ENCODE measurements around the gene SRPRB. TPM values are rescaled to one million over a fixed set of nuclear protein-coding genes. Genes with fewer than 3 reads are reported as not detected.

The SRPRB gene
- total and polyA plus RNA-seq, 9 of the 15 experiments (the other 6 are each of a cell fraction or from before 2014, with no cell fraction given), result 29.5 to 66.0 (median 41.4) TPM

DNA sequence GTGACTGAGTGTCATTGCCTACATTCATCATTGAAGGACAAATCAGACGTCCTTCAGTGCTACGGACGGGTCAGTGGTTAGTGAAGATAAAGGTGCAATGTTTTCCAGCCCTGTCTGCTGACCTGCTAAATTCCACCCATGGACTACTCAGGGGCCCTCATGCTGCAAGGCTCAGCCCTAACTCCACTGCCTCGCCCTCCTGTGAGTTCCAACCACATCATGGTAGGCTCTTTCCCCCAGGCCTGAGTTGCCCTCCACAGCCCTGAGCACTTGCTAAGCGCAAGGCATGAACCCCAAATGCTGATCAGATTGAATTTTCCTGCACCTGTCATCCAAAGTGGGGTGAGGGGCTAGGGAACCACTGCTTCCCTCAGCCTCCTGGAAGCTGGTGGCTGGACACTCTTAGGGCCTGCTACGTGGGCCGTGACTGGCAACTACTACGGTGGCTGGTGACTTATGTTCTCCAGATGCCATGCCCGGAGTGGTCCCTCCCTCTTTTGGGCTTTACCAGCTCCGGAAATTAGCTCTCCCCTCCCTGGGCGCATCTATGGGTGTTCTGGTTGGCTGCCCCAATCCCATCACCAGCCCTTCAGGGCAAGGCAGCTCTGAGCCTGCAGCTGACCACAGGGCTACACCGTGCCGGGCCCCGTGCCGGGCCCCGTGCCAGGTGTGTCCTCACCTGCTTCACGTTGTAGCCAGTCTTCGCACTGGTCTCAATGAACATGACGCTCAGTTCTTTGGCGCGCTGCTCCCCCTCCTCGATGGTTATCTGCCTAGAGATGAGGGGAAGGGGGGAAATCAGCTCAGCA, 32.1 kb downstream of the SRPRB start:
- intact Hi-C loops (cut with micrococcal nuclease), result no loop called here
- Histone ChIP-seq H2AFZ (ENCODE audit: low read depth, low read length) (no peak overlapping the region), H3K79me2 (ENCODE audit: control insufficient read depth, insufficient read depth, low read length) (no peaks in the 10 kb centered on the region), H3K9me1 (ENCODE audit: control insufficient read depth, insufficient read depth, low read length) (no peaks in the 10 kb centered on the region), H3K27ac (ENCODE audit: extremely low read depth, low read depth, low read length) (no peak overlapping the region), H3K27me3 (ENCODE audit: control insufficient read depth in 2 of 2, insufficient read depth in 2 of 2, low read length in 2 of 2) (no peaks in the 10 kb centered on the region), H3K9ac (ENCODE audit: insufficient read depth in 1 of 2, low read depth in 2 of 2, low read length in 2 of 2) (no peak overlapping the region), H3K4me3 (no peak overlapping the region), H3K36me3 (ENCODE audit: control insufficient read depth, insufficient read depth, low read length) (no peaks in the 10 kb centered on the region), H3K4me2 (ENCODE audit: insufficient read depth, low read length) (no peak overlapping the region), H3K4me1 (replicated peaks in 1 of 2; ENCODE audit: control insufficient read depth in 2 of 2, insufficient read depth in 2 of 2, low read length in 2 of 2) (peaks cover 0 to 9% of the 10 kb centered on the region in 2 experiments; a peak in 1 of 5 replicates), H4K20me1 (replicated peaks; ENCODE audit: control insufficient read depth, insufficient read depth, low read length) (no peaks in the 10 kb centered on the region), H3K9me3 (replicated peaks; ENCODE audit: control insufficient read depth, insufficient read depth, low read depth, low read length) (no peaks in the 10 kb centered on the region)
- TF ChIP-seq MTA2 (IDR thresholded peaks at IDR 0.05; ENCODE audit: low read depth) (no peak), TGIF2 (CRISPR knock-in tag; IDR thresholded peaks at IDR 0.05) (no peak)
- DNase-seq (ENCODE audit: extremely low read depth in 1 of 4, low spot score in 3 of 4) (no peak), ATAC-seq (no peak), FAIRE-seq (no peak)
- in situ Hi-C loops (cut with MboI), result no loop called here
- POLR2A ChIA-PET, result no interaction called here
- CTCF ChIA-PET (ENCODE audit: low intra/inter-chr PET ratio), result no interaction called here
- BruUV-seq (replicated peaks), result no TSS peak
- 54% methylated on average over 20 of the region's 22 CpGs for WGBS (ENCODE audit: insufficient coverage, low coverage, missing lambda C conversion rate)

DNA sequence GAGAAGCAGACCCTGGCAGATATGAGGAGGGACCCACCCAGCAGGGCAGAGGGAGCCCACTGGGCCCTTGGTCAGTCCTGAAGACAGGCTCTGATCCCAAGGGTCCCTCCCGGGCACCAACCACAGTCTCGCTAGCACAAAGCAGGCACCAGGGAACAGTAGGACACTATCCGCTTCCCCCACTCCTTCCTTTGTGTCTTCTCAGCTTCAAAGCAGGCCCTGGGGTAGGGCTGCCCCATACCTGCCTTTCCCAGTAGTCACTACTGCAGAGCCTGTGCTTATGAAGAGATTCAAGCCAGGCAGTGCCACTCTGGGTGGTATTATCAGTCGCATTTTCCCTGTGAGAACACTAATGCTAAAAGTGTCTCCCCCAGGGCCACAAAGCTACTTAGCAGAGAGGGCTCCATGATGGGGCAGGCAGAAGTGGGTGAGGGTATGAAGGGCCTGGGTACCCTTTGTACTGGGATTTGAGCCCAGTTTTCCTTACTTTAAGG, 32.7 kb downstream of the SRPRB start:
- intact Hi-C loops (cut with micrococcal nuclease), result no loop called here
- H3K9ac ChIP-seq (ENCODE audit: insufficient read depth in 1 of 2, low read depth in 2 of 2, low read length in 2 of 2), result no peak overlapping the region

More for the DNA sequence above, 32.7 kb downstream of the SRPRB start:
- no peak overlapping the region for H3K4me3 ChIP-seq
- peaks cover 0 to 9% of the 10 kb centered on the region in 2 experiments; a peak in 2 of 5 replicates for H3K4me1 ChIP-seq (replicated peaks in 1 of 2; ENCODE audit: control insufficient read depth in 2 of 2, insufficient read depth in 2 of 2, low read length in 2 of 2)
- H3K27me3 ChIP-seq (ENCODE audit: control insufficient read depth in 2 of 2, insufficient read depth in 2 of 2, low read length in 2 of 2), result no peaks in the 10 kb centered on the region
- ATAC-seq (no peak), DNase-seq (ENCODE audit: extremely low read depth in 1 of 4, low spot score in 3 of 4) (no peak), FAIRE-seq (no peak)
- no peaks in the 10 kb centered on the region for H3K79me2 ChIP-seq (ENCODE audit: control insufficient read depth, insufficient read depth, low read length)
- in situ Hi-C loops (cut with MboI), result no loop called here
- BruUV-seq (replicated peaks), result no TSS peak
- H4K20me1 ChIP-seq (replicated peaks; ENCODE audit: control insufficient read depth, insufficient read depth, low read length), result no peaks in the 10 kb centered on the region
- H3K27ac ChIP-seq (ENCODE audit: extremely low read depth, low read depth, low read length), result no peak overlapping the region
- TF ChIP-seq LEF1 (IDR thresholded peaks at IDR 0.05) (no peak), ILF3 (IDR thresholded peaks at IDR 0.05; ENCODE audit: borderline replicate concordance) (no peak), ARID2 (IDR thresholded peaks at IDR 0.05) (no peak), EP400 (IDR thresholded peaks at IDR 0.05) (no peak), ZNF165 (CRISPR knock-in tag; IDR thresholded peaks at IDR 0.05; ENCODE audit: borderline replicate concordance) (no peak), ZBTB8A (IDR thresholded peaks at IDR 0.05; ENCODE audit: partially characterized antibody) (no peak), XRCC4 (IDR thresholded peaks at IDR 0.05; ENCODE audit: extremely low read depth, insufficient read depth, insufficient read length) (no peak), CBX3 (IDR thresholded peaks at IDR 0.05; ENCODE audit: borderline replicate concordance in 1 of 2, low read length in 2 of 2) (no peak), YBX1 (IDR thresholded peaks at IDR 0.05) (no peak), POLR2B (IDR thresholded peaks at IDR 0.05; ENCODE audit: low read depth, partially characterized antibody) (no peak), USF1 (CRISPR knock-in tag; IDR thresholded peaks at IDR 0.05) (no peak)
- no peak overlapping the region for H2AFZ ChIP-seq (ENCODE audit: low read depth, low read length)
- ChIA-PET POLR2A (no interaction called here), CTCF (ENCODE audit: low intra/inter-chr PET ratio) (no interaction called here)
- WGBS (ENCODE audit: insufficient coverage, low coverage, missing lambda C conversion rate), result 39% methylated on average over 4 of the region's 4 CpGs
- no peaks in the 10 kb centered on the region for H3K9me1 ChIP-seq (ENCODE audit: control insufficient read depth, insufficient read depth, low read length)
- no peaks in the 10 kb centered on the region for H3K36me3 ChIP-seq (ENCODE audit: control insufficient read depth, insufficient read depth, low read length)
- H3K4me2 ChIP-seq (ENCODE audit: insufficient read depth, low read length), result no peak overlapping the region
- H3K9me3 ChIP-seq (replicated peaks; ENCODE audit: control insufficient read depth, insufficient read depth, low read depth, low read length), result no peaks in the 10 kb centered on the region
